Measurements from ENCODE around the gene METAP2.

Gene METAP2

GRCh38 chr12:95516757-95517156, 42.8 kb downstream of the METAP2 start:
- DNase-seq, result no peak

- DNase-seq, result no peak
These were observed 43.3 kb downstream of the METAP2 start for GRCh38 chr12:95517246-95517645.

GRCh38 chr12:95518944-95519343, 45.0 kb downstream of the METAP2 start:
- no peak for DNase-seq

- DNase-seq, result no peak
These were observed 46.9 kb downstream of the METAP2 start for GRCh38 chr12:95520816-95521215.

GRCh38 chr12:95522692-95523091, 48.7 kb downstream of the METAP2 start:
- no peak for DNase-seq

- no peak for DNase-seq
These were observed 54.5 kb downstream of the METAP2 start for GRCh38 chr12:95528431-95528830.

- DNase-seq, result no peak
These were observed 55.8 kb downstream of the METAP2 start for GRCh38 chr12:95529693-95530225.

- peak; percentile 71 for DNase-seq
These were observed 58.9 kb downstream of the METAP2 start for GRCh38 chr12:95532851-95533250.

GRCh38 chr12:95533985-95534384, 60.0 kb downstream of the METAP2 start:
- no peak for DNase-seq

GRCh38 chr12:95538006-95538405, 64.1 kb downstream of the METAP2 start:
- DNase-seq, result no peak

- DNase-seq, result no peak
These were observed 64.7 kb downstream of the METAP2 start for GRCh38 chr12:95538656-95539055.

GRCh38 chr12:95541436-95541835, 67.5 kb downstream of the METAP2 start:
- no peak for DNase-seq

GRCh38 chr12:95543305-95543704, 69.4 kb downstream of the METAP2 start:
- no peak for DNase-seq

GRCh38 chr12:95544756-95545155, 70.8 kb downstream of the METAP2 start:
- no peak for DNase-seq

- no peak for DNase-seq
These were observed 71.4 kb downstream of the METAP2 start for GRCh38 chr12:95545303-95545702.

GRCh38 chr12:95545731-95546490, 72.0 kb downstream of the METAP2 start:
- DNase-seq, result no peak

- DNase-seq, result no peak
These were observed 72.5 kb downstream of the METAP2 start for GRCh38 chr12:95546491-95546813.

- no peak for DNase-seq
These were observed 73.6 kb downstream of the METAP2 start for GRCh38 chr12:95547522-95548055.

- peak; percentile 75 for DNase-seq
These were observed 74.1 kb downstream of the METAP2 start for GRCh38 chr12:95548056-95548538.

GRCh38 chr12:95548539-95549391, 74.8 kb downstream of the METAP2 start:
- DNase-seq, result peak; percentile 69

- no peak for DNase-seq
These were observed 75.6 kb downstream of the METAP2 start for GRCh38 chr12:95549392-95550084.

GRCh38 chr12:95551305-95551704, 77.4 kb downstream of the METAP2 start, which contains the start of gene USP44:
Gene USP44, minus strand, starts transcription at chr12:95551476. Its CDS starts 17,220 bp downstream, at chr12:95534256.
- DNase-seq, result peak; percentile 58
